Stimulated activated CD8-positive, alpha-beta memory T cell treated with anti-CD3 and anti-CD28 coated beads, Interleukin-2, amount 100 ng/mL, for 1 hour (primary cell): ENCODE data around the gene EIF4ENIF1.
"Not testable (repeated sequence)": the region's sequence is repeated elsewhere in the genome, so short reads cannot be mapped to it uniquely, and the experiment has no call there.

Experiments used
- DNase-seq, 2 donors: peaks; one replicate each; pipeline ENCODE4 v3.0.0-alpha.2; 2020; ENCODE audit warnings: low read depth in 2 of 2

The EIF4ENIF1 gene, protein sequence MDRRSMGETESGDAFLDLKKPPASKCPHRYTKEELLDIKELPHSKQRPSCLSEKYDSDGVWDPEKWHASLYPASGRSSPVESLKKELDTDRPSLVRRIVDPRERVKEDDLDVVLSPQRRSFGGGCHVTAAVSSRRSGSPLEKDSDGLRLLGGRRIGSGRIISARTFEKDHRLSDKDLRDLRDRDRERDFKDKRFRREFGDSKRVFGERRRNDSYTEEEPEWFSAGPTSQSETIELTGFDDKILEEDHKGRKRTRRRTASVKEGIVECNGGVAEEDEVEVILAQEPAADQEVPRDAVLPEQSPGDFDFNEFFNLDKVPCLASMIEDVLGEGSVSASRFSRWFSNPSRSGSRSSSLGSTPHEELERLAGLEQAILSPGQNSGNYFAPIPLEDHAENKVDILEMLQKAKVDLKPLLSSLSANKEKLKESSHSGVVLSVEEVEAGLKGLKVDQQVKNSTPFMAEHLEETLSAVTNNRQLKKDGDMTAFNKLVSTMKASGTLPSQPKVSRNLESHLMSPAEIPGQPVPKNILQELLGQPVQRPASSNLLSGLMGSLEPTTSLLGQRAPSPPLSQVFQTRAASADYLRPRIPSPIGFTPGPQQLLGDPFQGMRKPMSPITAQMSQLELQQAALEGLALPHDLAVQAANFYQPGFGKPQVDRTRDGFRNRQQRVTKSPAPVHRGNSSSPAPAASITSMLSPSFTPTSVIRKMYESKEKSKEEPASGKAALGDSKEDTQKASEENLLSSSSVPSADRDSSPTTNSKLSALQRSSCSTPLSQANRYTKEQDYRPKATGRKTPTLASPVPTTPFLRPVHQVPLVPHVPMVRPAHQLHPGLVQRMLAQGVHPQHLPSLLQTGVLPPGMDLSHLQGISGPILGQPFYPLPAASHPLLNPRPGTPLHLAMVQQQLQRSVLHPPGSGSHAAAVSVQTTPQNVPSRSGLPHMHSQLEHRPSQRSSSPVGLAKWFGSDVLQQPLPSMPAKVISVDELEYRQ

GRCh38 chr22:31489632-31490495 lies at the start of gene EIF4ENIF1:
EIF4ENIF1 (minus strand) TSS chr22:31489842; CDS start chr22:31488718, 1,124 bp downstream.
- DNase-seq: peak; percentile 66 to 72

- DNase-seq: no peak
These were observed 49.2 kb upstream of the EIF4ENIF1 start for GRCh38 chr22:31538815-31539214.

- DNase-seq: no peak
These were observed 47.4 kb upstream of the EIF4ENIF1 start for GRCh38 chr22:31537019-31537535.

- DNase-seq: no peak
These were observed 43.7 kb upstream of the EIF4ENIF1 start for GRCh38 chr22:31533374-31533773.

DNA sequence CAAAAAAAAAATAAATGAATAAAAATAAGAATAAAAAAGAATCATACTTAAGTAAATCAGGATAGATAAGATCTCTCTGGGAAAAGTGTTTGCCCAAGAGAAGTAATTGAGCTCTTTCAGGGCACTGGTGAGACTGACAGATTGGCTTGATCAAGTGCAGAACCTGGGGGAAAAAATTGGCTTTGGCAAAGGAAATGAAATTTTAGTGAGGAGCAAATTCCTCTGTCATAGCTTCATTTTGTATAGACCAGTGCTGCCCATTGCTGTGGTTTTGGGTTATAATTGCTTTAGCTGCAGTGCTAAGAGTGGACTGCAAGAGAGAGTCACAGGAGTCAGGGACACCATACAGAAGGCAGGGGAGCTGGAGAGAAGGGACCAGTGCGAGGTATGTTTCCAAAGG lies 42.4 kb upstream of the EIF4ENIF1 start:
- no peak for DNase-seq

GRCh38 chr22:31530823-31531195 lies 41.2 kb upstream of the EIF4ENIF1 start:
- DNase-seq: no peak

- no peak for DNase-seq
These were observed 36.6 kb upstream of the EIF4ENIF1 start for GRCh38 chr22:31526270-31526669.

DNA sequence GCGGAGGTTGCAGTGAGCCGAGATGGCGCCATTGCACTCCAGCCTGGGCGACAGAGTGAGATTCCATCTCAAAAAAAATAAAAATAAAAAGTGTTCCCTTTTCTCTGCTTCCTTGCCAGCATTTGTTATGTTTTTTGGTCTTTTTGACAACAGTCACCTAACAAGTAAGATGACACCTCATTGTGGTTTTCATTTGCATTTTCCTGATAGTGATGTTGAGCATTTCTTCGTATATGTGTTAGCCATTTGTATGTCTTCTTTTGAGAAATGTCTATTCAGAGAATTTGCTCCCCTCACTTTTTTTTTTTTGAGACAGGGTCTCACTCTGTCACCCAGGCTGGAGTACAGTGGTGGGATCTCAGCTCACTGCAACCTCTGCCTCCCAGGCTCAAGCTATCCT lies 34.5 kb upstream of the EIF4ENIF1 start:
- DNase-seq: not testable (repeated sequence)

DNA sequence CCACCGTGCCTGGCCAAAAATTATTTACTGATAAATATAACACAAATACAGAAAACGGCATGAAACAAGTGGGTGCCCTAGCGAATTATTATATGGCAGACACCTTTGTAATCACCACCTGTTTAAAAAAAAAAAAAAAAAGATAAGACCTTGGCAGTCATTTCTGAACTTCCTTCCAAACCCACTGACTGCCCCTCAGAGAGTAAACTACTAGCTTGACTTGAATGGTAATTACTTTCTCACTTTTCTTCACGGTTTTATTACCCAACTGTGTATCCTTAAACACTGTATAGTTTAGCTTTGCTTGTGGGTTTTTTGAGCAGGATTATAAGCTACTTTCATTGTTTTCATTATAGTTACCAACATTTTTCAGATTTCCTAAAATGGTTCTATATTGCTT lies 30.4 kb upstream of the EIF4ENIF1 start:
- DNase-seq: no peak

GRCh38 chr22:31509061-31509762 lies 19.6 kb upstream of the EIF4ENIF1 start:
- DNase-seq: no peak

DNA sequence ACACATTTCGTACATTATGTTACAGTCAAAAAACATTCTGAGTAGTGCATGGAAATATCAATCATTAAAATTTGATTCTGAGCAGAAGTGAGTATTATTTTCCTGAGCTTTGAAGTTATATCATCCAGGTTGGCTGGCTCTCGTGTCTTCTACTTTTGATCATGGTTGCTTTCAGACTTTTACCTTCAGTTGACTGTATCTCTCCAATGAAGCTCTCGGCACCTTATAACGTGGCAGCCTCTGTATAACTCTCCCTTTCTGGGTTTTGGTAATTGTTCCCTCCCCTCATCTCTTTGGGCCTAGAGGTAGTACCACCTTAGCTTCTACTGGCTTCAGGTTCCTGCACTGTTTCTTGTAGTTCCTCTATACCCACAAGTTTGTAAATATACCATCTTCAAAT lies 18.9 kb upstream of the EIF4ENIF1 start:
- DNase-seq: no peak

GRCh38 chr22:31507517-31507916 lies 17.9 kb upstream of the EIF4ENIF1 start:
- not testable (repeated sequence) for DNase-seq

DNA sequence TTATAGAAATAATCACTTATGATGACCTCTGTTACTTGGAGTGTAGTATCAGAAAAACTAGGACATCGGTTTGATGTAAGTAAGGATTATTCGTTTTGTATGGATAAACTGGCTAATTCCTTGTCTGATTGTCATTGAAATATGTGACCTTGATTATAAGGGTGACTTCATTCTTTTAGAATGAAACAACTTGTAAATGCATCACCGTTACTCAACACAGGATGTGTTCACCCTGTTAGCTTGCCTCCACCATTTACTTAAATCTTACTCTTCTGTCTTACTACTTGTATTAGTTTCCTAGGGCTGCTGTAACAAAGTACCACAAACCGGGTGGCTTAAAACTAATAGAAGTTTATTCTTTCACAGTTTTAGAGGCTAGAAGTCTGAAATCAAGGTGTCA lies 14.6 kb upstream of the EIF4ENIF1 start:
- no peak for DNase-seq

- no peak for DNase-seq
These were observed 13.7 kb upstream of the EIF4ENIF1 start for GRCh38 chr22:31503211-31503964.

DNA sequence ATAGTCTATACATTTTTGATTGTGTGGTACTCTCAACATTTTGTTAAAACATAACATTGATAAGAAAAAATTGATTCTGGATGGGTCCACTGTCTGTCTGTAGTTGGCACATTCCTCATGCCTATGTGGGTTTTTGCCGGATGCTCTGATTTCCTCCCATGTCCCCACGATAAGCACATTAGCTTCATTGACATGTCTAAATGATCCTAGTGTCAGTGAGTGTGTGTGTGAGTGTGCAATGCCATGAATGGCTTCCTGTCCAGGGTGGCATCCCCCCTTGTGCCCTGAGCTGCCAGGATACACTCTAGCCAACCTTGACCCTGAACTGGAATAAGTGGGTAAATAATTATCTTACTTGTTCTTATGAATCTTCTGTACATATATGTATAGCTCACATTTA lies 12.1 kb upstream of the EIF4ENIF1 start:
- DNase-seq: no peak

GRCh38 chr22:31497148-31497938 lies 7.7 kb upstream of the EIF4ENIF1 start:
- DNase-seq: no peak

- DNase-seq: peak in 1 of 2 donors; percentile 15
These were observed 7.1 kb upstream of the EIF4ENIF1 start for GRCh38 chr22:31496735-31497146.

DNA sequence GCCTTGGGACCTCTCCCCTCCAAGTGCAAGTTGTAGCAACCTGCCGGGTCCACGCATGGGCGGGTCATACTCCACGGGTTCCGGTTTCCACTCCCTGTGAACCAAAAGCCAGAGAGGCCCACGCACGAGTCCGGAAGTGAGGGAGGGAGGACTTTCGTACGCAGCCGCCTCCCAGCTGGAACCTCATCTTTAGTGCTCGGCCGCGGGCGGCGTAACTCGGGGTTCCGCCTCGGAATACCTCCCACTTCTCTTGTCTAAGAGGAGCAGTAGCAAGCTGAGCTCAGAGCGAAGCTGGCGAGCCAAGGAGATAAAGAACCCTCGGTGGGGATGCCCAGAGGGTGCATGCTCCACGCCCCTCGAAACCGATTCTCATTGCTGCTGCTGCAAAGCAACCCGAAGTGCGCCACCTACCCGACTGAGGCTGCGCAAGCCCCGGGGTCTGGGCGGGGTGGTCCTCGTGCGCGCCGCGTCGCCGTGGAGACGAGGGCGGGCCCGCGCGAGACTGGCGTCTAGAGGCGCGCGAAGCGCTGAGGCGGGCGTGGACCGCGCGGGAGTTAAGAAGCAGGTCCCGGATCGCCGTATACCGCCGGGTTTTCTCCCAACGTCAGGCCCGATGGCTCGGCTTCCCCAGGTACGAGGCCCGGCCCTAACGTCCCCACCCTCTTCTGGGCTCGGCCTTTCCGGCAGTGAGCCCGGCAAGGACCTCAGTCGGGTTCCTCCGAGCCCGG lies 6.5 kb upstream of the EIF4ENIF1 start, which contains the start of gene SFI1:
SFI1 (plus strand) TSS at position 530 of the 728 bp plus-strand sequence. CDS start 11,749 bp downstream, outside the sequence.
- DNase-seq: peak; percentile 88 to 92
